Stimulated activated CD8-positive, alpha-beta memory T cell treated with anti-CD3 and anti-CD28 coated beads, Interleukin-7, amount 100 ng/mL, for 1 hour (primary cell): ENCODE results near the gene CELA2B.
A peak's percentile ranks its signal among the peaks of the same experiment; 100 is the strongest.
"Not testable (repeated sequence)": the region's sequence is repeated elsewhere in the genome, so short reads cannot be mapped to it uniquely, and the experiment has no call there.

Experiments used
- DNase-seq, 2 donors: peaks; one replicate each; pipeline ENCODE4 v3.0.0-alpha.2; 2020; ENCODE audit warnings: low read depth in 2 of 2

Gene CELA2B

DNA sequence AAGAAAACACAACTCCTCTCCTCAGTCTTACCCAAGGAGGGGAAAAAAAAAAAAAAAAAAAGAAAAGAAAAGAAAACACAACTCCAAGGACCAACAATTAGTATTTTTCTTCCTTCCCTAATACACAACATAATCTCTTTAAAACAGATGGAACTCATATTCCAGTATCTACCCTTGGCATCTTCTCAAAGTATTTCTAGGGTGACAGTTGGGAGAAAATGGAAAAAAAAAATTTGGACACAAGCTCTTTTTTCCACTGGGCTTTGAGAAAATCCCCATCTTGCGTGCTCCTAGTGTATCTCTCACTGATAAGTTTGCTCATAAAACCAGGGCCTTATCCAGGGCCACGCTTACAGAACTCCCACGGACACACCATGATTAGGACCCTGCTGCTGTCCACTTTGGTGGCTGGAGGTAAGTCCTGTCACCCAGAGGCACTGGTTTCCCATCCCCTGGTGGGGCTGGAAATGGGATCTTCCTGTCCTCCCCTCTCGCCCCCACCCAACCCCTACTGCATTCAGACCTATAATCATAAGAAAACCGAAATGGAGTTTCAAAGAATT is at the start of gene CELA2B:
Gene CELA2B, plus strand, starts transcription at position 353 of the 563 bp plus-strand sequence. Its CDS starts 22 bp downstream, at position 375.
- no peak for DNase-seq

DNA sequence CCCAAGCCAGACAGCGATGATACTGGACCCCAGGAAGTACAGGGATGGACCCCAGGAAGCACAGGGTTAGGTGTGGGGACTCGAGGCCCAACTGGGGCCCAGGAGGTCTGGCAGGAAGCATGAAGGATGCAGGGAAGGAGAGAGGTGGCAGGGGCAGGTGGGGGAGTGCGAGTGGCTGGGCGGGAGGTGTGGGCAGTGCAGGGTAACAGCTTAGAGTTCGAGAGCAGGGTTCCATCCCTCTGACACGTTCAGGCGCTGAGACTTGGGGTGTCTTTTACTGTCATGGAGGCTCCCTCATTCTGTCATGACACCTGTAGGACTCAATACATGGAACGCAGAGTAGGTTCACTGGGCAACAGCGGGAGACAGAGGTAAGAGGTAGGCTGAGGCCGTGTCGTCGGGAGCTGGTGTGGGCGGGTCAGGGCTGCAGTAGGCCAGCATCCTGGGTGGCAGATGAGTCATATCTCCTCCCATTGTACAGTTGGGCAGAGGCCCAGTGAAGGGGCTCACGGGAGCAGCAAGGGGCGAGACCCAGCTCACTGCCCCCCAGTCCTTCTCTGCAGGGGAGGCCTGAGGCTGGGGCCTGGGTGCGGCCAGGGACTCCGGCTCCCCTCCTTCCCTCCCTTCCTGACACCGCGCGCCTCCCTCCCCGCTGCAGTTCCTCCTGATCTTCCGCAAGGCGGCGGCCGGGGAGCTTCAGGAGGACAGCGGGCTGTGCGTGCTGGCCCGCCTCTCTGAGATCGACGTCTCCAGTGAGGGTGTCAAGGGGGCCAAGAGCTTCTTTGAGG is 49.2 kb upstream of the CELA2B start:
- DNase-seq, result no peak

DNA sequence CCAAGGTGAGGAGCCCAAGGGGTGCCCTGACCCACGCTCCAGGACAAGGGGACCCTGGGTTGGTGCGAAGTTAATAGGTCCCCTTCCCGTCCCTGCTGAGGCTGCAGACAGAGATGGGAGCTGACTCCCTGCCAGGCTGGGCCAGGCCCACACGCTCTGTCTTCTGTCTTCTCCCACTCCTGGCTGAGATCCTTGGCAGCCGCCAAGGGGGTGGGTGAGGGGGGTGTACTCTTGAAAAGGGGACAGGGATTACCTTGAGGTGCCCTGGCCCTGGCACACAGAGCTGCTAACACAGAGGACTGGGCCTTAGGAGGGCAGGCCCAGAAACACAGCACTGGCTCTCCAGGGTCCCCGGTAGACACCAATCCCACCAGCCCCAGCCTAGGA is 48.6 kb upstream of the CELA2B start:
- DNase-seq, result no peak

DNA sequence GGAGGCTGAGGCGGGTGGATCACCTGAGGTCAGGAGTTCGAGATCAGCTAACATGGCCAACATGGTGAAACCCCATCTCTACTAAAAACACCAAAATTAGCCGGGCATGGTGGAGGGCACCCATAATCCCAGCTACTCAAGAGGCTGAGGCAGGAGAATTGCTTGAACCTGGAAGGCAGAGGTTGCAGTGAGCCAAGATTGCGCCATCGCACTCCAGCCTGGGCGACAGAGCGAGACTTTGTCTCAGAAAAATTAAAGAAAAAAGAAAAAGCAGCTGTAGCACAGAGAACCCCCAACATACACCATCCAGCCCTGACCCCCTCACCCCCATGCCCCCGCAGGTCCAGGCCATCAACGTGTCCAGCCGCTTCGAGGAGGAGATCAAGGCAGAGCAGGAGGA is 47.7 kb upstream of the CELA2B start:
- DNase-seq, result not testable (repeated sequence)

DNA sequence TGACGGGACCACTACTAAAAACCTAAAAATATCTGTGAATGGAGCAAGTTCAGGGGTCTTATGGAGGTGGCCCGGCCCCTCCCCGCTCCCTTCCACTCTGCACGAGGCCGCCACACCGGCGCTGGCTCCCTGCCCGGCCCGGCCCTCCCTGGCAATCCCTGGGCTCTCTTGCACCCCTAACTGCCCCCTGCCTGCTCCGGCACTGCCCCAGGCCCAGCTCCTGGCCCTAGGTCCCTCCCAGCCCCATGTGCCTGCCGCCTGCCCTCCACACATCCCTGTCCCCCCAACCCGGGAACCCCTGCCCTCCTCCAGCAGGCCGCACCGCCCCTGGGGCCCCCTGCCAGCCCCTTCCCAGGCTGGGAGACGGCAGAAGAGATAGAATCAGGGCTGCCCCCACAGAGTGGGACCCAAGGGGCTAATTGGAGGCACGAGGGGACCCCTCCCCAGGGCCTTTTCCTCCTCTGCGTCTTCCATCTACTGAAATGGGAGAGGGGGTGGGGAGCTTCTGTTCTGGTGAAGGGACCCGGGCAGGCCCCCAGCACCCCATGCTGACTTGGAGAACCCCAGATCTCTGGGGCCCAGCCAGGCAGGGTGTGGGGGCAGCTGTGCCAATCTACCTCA is 47.0 kb upstream of the CELA2B start:
- DNase-seq, result no peak

DNA sequence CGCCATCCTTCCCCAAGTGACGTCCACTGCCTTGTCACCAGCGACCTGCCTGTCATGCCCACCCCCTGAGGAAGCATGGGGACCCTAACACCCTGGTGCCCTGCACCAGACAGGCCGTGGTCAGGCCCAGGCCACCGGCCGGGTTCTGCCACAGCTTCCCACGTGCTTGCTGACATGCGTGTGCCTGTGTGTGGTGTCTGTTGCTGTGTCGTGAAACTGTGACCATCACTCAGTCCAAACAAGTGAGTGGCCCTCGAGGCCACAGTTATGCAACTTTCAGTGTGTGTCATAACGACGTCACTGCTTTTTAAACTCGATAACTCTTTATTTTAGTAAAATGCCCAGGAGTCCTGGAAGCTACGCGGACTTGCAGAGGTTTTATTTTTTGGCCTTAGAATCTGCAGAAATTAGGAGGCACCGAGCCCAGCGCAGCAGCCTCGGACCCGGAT is 46.2 kb upstream of the CELA2B start:
- DNase-seq, result no peak

DNA sequence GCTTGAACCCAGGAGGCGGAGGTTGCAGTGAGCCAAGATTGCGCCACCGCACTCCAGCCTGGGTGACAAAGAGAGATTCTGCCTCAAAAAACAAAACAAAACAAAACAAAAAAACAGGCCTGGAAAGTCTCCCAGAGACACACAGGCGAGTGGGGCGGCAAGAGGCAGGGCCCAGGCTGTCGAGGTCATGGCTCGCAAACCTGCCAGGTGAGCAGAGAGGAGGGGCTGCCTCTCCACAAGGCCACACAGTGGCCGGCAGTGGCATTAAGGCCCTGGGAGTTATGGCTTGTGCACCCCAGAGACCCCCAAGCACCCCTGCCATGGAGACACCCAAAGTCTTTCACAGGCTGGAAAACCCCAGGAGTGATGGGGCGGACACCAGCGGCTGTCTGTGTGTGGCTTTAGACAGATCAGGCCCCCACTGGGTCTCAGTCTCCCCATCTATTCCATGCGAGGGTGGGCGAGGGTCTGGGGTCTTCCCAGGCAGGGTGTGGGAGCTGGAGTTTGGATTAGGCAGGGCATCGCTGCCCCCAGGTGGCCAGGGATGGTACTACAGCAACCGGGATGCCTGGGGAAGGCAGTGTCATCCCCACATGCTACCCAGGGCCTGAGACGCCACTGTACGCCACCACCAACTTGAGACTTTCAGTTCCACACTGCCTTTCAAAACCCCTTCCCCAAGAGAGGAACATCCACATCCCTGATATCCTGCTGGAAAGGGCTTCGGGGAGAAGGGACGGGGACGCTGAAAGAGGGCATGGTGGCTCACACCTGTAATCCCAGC is 44.9 kb upstream of the CELA2B start:
- peak; percentile 60 to 72 for DNase-seq

DNA sequence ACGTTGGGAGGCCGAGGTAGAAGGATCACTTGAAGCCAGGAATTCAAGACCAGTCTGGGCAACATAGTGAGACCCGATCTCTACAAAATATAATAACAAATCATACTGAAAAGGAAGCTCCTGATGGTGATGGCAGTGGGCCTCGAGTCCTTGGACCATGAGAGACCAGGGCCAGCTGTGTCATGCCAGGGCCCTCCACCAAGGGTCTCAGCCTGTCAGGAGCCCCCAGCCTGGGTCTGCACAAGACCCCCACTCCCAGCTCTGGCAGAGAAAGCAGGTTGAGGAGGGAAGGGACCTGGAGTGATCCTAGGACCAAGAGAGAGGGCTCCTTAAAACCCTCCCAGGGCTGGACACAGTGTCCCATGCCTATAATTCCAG is 44.3 kb upstream of the CELA2B start:
- DNase-seq, result no peak

DNA sequence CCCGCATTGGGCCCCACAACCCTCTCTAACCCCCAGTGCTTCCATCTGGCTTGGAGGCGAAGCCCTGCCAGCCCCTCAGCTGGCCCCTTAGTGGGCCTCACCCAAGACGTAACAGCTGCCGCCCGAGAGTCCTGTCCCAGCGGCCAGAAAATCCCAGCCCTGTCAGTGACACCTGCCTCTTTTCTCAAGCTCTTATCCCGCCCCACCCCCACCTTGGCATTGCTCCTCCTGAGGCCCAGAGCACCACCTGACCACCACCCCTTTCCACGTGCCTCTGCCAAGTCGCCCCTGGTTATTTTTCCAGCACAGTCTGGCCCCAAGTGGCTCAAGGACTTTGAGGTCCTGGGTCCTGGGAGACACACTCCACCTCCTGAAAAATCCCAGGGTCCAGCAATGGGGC is 43.6 kb upstream of the CELA2B start:
- DNase-seq, result no peak

DNA sequence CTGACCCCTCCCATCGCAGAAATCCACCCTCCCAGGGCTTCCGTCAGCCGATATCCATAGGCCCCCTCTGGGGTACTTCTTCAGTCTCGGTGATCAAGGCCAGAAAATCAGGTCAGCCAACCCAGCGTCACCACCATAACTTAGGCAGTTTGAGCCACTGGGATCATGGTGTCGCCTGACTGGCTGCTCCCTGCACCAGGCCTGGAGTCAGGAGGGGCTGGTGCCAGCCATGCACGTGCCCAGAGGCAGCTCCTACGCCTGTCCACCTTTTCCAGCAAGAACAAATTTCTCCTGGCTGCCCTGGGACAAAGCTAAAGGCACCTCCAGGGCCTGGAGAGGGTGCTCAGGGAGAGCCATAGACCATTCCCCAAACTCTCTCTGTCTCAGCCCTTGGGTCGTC is 42.4 kb upstream of the CELA2B start:
- DNase-seq, result no peak

DNA sequence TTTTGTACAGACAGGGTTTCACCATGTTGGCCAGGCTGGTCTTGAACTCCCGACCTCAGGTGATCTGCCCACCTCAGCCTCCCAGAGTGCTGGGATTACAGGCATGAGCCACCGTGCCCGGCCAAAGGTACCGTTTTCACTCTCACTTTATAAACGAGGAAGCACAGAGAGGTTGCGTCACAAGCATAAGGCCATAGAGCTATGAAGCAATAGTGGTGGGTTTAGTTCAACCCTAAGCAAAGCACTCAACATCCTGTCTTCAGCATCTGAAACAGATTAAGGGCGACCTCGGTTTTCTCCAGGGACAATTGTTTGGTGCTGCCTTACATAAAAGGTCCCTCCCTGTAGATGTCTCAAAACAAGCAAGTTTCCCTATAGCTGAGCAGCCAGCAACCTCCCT is 41.2 kb upstream of the CELA2B start:
- DNase-seq, result not testable (repeated sequence)

DNA sequence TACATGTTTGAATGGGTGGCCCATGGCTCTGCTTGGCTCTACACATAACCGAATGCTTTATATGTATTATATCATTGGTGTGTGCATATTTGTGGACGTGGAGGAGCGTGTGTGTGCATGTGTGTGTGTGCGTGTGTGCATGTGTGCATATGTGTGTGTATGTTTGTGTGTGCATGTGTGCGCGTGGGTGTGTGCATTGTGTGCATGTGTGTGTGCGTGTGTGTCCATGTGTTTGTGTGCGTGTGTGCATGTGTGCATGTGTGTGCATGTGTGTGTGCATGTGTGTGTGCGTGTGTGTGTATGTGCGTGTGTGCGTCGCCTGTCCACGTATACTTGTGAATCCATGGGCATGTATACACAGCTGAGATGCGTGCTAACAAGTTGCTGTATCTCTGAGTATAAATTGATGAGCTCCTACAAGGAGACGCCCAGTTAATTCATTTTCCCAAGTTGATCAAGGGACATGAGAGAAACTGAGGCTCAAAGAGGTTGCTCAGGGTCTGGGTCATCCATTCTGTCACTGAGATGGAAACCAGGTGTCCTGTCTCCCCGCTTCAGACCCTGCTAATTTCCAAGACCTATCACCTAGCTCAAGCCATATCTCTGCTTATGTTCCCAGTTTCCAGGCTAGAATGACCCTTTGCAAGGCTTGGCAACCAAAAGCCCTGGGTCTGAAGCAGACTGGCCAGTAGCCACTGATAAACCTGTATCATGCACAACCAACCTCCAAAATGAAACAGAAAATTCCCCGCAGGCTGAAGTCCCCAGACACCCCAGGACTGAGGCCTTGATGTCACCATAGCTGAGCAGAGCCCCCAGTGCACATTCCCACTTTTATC is 40.4 kb upstream of the CELA2B start:
- no peak for DNase-seq

DNA sequence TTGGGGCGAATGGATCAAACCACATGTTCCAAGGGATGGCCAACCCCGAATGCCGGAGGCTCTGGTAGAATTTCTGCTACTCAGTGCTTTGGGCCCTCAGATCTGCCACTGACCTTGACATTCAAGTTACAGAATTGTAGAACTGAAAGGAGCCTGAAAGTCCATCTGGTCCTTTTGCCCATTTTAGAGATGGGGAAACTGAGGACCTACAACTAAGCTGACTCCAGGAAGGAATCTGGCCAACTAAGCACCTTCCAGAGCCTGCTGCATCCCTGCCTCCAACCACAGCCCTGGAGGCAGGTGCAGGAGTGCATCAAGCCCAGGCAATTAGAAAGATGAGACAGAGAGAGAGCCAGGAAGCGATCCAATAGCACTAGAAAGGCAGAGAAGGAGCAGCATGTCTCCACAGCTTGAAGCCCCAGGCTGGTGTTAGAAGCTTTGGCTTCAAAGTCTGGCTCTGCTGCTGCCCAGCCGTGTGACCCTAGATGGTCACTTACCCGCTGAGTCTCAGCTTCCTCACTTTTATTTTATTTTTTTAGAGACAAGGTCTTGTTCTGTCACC is 38.9 kb upstream of the CELA2B start:
- no peak for DNase-seq

DNA sequence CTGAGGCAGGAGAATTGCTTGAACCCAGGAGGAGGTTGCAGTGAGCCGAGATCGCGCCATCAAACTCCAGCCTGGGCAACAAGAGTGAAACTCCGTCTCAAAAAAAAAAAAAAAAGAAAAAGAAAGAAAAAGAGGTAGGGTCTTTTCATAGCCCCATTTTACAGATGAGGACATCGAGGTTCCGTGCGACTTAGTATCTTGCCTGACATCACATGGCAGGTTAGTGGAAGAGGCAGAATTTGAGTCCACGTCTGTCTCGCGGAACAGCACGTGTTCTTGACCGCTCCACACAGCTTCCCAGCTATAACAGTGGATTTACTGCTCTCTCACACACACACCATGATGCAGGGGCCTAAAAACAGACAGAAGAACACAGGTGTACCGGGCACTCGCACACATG is 36.6 kb upstream of the CELA2B start:
- no peak for DNase-seq

DNA sequence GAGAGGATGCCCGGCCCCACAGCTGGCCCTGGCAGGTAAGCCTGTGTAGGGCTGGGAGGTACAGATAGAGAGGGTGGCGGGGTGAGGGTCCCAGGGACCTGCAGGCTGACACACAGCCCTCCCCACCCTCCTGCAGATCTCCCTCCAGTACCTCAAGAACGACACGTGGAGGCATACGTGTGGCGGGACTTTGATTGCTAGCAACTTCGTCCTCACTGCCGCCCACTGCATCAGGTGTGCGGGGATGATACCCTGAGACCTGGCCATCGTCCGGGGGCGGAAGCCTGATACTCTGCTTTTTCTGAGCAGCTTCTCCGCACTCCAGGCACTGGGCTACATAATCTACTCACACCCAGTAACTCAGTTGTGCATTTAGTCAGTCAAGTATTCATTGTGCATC is 35.5 kb upstream of the CELA2B start:
- DNase-seq, result no peak

DNA sequence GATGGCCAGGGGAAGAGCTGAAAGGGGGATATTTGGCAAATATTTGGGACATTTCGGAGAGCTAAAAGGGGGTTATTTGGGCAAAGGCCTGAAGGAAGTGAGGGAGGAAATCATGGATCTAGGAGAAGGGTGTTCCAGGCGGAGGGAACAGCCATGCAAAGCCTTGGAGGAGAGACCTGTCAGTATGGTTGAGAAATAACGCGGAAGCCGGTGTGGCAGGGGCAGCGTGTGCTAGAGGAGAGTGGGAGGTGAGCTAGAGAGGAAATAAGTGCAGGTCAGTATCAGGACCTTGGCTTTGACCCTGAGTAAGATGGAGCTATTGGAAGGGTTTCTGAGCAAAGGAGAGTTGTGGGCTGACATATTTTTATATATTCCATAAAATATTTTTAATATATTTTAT is 34.7 kb upstream of the CELA2B start:
- no peak for DNase-seq

DNA sequence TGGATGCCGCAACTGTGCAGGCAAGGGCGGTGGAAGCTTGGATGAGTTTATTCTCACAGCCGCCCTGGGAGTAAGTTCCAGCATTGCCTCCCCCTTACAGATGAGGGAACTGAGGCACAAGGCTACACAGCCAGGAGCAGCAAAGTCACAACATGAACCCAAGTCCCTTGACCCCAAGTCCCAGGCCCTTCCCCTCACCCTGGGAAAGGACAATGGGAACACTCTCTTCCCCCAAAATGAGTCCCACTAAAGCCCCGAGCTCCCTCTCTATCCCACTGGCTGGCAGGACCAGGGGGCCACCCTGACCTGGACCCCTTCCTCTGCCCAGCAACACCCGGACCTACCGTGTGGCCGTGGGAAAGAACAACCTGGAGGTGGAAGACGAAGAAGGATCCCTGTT is 33.8 kb upstream of the CELA2B start:
- DNase-seq, result no peak

DNA sequence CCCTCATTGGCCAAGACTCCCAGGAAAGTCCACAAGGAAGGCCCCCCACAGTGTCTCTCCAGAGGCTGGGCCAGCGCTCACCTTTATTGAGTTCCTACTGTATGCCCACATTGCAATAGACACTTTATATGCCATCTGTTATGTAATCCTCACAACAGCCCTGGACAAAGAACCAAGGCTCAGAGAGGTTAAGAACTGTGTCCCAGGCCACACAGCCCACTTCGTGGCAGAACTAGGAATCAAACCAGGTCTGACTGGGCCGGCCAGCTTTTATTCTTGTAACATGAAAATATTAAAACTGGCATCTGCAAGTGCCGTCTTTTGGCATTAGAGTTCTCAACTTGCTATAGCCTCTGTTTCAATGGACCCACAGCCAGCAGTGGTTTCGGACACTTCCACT is 33.1 kb upstream of the CELA2B start:
- no peak for DNase-seq

DNA sequence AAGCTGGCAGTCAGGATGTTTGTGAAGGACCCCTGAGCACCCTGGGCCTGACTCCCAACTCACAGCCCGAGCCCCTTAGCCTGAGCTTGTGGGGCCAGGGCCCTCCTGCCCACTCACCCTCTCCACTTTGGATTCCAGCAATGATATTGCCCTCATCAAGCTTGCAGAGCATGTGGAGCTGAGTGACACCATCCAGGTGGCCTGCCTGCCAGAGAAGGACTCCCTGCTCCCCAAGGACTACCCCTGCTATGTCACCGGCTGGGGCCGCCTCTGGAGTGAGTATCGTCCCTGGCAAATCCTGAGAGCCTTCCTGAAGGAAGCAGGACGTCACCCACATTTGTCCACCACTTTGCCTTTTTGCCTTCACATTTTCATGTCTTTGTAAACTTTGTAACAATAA is 32.6 kb upstream of the CELA2B start:
- no peak for DNase-seq

DNA sequence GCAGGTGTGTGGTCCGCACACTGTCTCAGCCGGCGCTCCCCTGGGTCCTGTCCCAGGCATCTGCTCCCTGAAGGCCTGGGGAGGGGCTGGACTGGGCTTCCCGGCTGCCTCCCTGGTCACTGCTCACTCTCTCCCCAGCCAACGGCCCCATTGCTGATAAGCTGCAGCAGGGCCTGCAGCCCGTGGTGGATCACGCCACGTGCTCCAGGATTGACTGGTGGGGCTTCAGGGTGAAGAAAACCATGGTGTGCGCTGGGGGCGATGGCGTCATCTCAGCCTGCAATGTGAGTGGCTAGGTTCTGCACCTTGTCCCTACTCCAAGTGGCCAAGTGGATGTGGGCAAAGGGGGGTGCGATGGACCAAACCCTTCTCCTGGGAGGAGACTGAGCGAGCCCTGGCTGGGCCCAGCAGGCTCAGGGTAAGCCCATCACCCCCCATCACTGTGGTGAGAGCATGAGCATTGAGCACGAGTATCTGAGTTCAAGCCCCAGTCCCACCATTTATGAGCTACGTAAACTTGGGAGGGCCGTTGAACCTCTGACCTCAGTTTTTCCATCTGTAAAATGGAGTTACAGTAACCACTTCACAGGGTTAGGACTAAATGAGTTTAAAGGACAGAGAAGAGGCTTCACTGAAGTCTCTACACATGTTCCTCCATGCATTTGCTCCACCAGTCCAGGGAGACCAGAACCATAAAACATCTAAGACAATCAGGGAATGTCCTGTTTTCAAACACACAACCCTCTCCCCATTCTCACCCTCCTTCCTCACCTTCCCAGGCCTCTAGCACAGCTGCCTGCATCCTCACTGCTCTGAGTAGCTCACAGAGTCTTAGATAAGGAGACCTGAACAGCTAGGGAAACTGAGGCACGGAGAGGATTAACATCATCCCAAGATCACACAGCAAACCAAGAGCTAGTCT is 31.2 kb upstream of the CELA2B start:
- no peak for DNase-seq
